HepG2 (cell line): ENCODE results near the gene IRS1. TPM values are rescaled to one million over a fixed set of nuclear protein-coding genes. Genes with fewer than 3 reads are reported as not detected.

Source experiments
- ATF7 ChIP-seq, 2 experiments: fragments of 450-650 bp in 1 of 2; sonication (generic) in 1 of 2; formaldehyde crosslinking in 1 of 2; IDR thresholded peaks; 2 replicates each; pipeline versions ENCODE4 v1.4.0 to v1.6.1; 2016 to 2020; ENCODE audit warnings: antibody characterized with exemption in 1 of 2, mild to moderate bottlenecking in 1 of 2, missing genetic modification reagents in 1 of 2
- FOXK1 ChIP-seq: sonication (generic); formaldehyde crosslinking; IDR thresholded peaks from 2 replicates; pipeline ENCODE4 v1.4.0; 2020; ENCODE audit warnings: low read depth, missing genetic modification reagents, borderline replicate concordance
- JUN ChIP-seq: sonication (generic); formaldehyde crosslinking; IDR thresholded peaks from 2 replicates; pipeline ENCODE4 v1.4.0; 2020; ENCODE audit warnings: mild to moderate bottlenecking, missing genetic modification reagents
- KAT2B ChIP-seq: fragments of 150-350 bp; IDR thresholded peaks from 2 replicates; pipeline ENCODE4 v1.6.1; 2014; ENCODE audit warnings: low read depth, low read length, borderline replicate concordance
- KLF13 ChIP-seq: sonication (generic); formaldehyde crosslinking; IDR thresholded peaks from 2 replicates; pipeline ENCODE4 v1.4.0; 2020; ENCODE audit warnings: mild to moderate bottlenecking, missing genetic modification reagents
- MTF1 ChIP-seq: sonication (generic); formaldehyde crosslinking; IDR thresholded peaks from 2 replicates; pipeline ENCODE4 v1.5.0; 2020; ENCODE audit warnings: missing genetic modification reagents
- NFE2L2 ChIP-seq: fragments of 150-350 bp; IDR thresholded peaks from 2 replicates; pipeline ENCODE4 v1.6.1; 2014; ENCODE audit warnings: low read length
- ONECUT2 ChIP-seq: sonication (generic); formaldehyde crosslinking; IDR thresholded peaks from 2 replicates; pipeline ENCODE4 v1.4.0; 2020; ENCODE audit warnings: missing genetic modification reagents
- SPEN ChIP-seq: sonication (generic); formaldehyde crosslinking; IDR thresholded peaks from 2 replicates; pipeline ENCODE4 v1.5.1; 2020; ENCODE audit warnings: low read depth, mild to moderate bottlenecking, missing genetic modification reagents
- ZNF225 ChIP-seq: sonication (generic); formaldehyde crosslinking; IDR thresholded peaks from 2 replicates; pipeline ENCODE4 v1.4.0; 2020; ENCODE audit warnings: mild to moderate bottlenecking, missing genetic modification reagents
- ZNF235 ChIP-seq: sonication (generic); formaldehyde crosslinking; IDR thresholded peaks from 2 replicates; pipeline ENCODE4 v1.8.1; 2023; ENCODE audit warnings: mild to moderate bottlenecking, missing genetic modification reagents, borderline replicate concordance
- ZNF263 ChIP-seq: sonication (generic); formaldehyde crosslinking; IDR thresholded peaks from 2 replicates; pipeline ENCODE4 v1.4.0; 2020; ENCODE audit warnings: missing genetic modification reagents
- ZNF282 ChIP-seq: fragments of 450-650 bp; IDR thresholded peaks from 2 replicates; pipeline ENCODE4 v1.6.1; 2018; ENCODE audit not compliant: partially characterized antibody
- ZNF331 ChIP-seq: sonication (generic); formaldehyde crosslinking; IDR thresholded peaks from 2 replicates; pipeline ENCODE4 v1.4.0; 2020; ENCODE audit warnings: missing genetic modification reagents
- ZNF557 ChIP-seq: sonication (generic); formaldehyde crosslinking; IDR thresholded peaks from 2 replicates; pipeline ENCODE4 v1.4.0; 2020; ENCODE audit warnings: missing genetic modification reagents
- ZNF879 ChIP-seq: sonication (generic); formaldehyde crosslinking; IDR thresholded peaks from 2 replicates; pipeline ENCODE4 v1.8.1; 2023; ENCODE audit warnings: missing genetic modification reagents
- polyA plus RNA-seq, 8 experiments: library from polyadenylated mRNA; depleted of rRNA in 3 of 8; stranded (reverse) in 7 of 8; unstranded in 1 of 8; fragments of >200 nt; fragmentation: Illumina TruSeq in 4 of 8; extraction: Trizol in 4 of 8; gene quantifications; 2 replicates each; pipeline versions ENCODE4 v1.2.1 to v1.2.3, GENCODE V29; 2011 to 2016; ENCODE audit warnings: low read depth in 4 of 8, missing spikeins in 1 of 8, mixed read lengths in 1 of 8; ENCODE audit not compliant: insufficient read depth in 1 of 8
- total RNA-seq, 5 experiments: library from RNA; depleted of rRNA; stranded (reverse); fragments of >200 nt; fragmentation: Illumina TruSeq; extraction: Trizol; gene quantifications; 2 replicates each; pipeline ENCODE4 v1.2.3, GENCODE V29; 2016; ENCODE audit warnings: low read depth in 1 of 5
- TF ChIP-seq, protein P1 (sequence below): IDR thresholded peaks from 2 replicates; pipeline ENCODE4 v1.4.0; 2020; ENCODE audit warnings: mild to moderate bottlenecking, missing genetic modification reagents
- TF ChIP-seq, protein P2 (sequence below): sonication (generic); formaldehyde crosslinking; IDR thresholded peaks from 2 replicates; pipeline ENCODE4 v1.4.0; 2020; ENCODE audit warnings: mild to moderate bottlenecking, missing genetic modification reagents
- TF ChIP-seq, protein P3 (sequence below): sonication (generic); formaldehyde crosslinking; IDR thresholded peaks from 2 replicates; pipeline ENCODE4 v1.5.1; 2020; ENCODE audit warnings: missing genetic modification reagents, mild to moderate bottlenecking, borderline replicate concordance
- TF ChIP-seq, protein P4 (sequence below): sonication (generic); formaldehyde crosslinking; IDR thresholded peaks from 2 replicates; pipeline ENCODE4 v1.8.1; 2022; ENCODE audit warnings: mild to moderate bottlenecking, missing genetic modification reagents
- TF ChIP-seq, protein P5 (sequence below): sonication (generic); formaldehyde crosslinking; conservative IDR thresholded peaks from 2 replicates; pipeline ENCODE4 v1.4.0; 2020; ENCODE audit warnings: missing genetic modification reagents

IRS1 gene
- total and polyA plus RNA-seq, 2 of the 13 experiments (the other 11 are each of a cell fraction or from before 2014, with no cell fraction given): 8.7 to 9.0 TPM

DNA sequence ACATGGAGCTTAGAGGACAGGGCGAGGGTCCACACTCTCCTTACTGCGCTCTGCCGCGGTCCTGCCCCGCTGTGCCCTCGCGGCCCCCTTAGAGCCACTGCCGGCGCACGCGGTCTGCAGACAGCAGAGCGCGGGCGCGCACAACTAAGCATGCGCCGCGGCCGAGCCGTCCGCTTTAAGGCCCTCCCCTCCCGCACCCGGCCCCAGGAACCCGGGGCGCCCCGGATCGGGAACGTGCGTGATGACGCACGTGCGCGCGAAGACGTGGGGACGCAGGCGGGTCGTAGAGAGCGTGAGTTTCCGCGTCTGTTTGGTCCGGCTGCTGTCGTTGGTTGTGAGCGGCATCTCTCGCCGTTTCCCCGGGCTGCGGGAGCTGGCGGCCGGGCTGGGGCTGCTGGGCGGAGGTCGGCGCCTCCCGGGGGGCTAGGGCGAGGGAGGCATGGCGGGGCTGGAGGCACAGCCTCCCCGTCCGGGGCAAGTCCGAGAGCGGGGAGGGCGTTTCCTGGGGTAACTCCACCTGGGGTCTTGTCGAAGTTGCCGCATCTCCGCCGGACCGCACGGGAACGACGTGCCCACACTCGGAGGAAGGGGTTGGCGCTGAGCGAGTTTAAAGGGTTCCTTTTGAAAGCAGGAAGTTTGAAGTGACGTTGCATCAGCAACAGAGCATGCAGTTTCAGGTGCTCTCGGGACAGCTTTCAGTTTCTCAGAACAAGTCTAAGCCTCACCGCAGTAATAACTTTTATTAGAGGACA is 36.4 kb upstream of the IRS1 start, which contains the start of gene RHBDD1 (continued):
- TF ChIP-seq, protein P1, sequence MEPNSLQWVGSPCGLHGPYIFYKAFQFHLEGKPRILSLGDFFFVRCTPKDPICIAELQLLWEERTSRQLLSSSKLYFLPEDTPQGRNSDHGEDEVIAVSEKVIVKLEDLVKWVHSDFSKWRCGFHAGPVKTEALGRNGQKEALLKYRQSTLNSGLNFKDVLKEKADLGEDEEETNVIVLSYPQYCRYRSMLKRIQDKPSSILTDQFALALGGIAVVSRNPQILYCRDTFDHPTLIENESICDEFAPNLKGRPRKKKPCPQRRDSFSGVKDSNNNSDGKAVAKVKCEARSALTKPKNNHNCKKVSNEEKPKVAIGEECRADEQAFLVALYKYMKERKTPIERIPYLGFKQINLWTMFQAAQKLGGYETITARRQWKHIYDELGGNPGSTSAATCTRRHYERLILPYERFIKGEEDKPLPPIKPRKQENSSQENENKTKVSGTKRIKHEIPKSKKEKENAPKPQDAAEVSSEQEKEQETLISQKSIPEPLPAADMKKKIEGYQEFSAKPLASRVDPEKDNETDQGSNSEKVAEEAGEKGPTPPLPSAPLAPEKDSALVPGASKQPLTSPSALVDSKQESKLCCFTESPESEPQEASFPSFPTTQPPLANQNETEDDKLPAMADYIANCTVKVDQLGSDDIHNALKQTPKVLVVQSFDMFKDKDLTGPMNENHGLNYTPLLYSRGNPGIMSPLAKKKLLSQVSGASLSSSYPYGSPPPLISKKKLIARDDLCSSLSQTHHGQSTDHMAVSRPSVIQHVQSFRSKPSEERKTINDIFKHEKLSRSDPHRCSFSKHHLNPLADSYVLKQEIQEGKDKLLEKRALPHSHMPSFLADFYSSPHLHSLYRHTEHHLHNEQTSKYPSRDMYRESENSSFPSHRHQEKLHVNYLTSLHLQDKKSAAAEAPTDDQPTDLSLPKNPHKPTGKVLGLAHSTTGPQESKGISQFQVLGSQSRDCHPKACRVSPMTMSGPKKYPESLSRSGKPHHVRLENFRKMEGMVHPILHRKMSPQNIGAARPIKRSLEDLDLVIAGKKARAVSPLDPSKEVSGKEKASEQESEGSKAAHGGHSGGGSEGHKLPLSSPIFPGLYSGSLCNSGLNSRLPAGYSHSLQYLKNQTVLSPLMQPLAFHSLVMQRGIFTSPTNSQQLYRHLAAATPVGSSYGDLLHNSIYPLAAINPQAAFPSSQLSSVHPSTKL: peak; percentile 44; the same call in 1 of the 2 replicates
- TF ChIP-seq ZNF331 (peak; percentile 11; the same call in 1 of the 2 replicates), JUN (CRISPR knock-in tag) (peak; percentile 52; the same call in 1 of the 2 replicates), ZNF879 (CRISPR knock-in tag) (peak; percentile 72; the same call in 1 of the 2 replicates), ZNF225 (CRISPR knock-in tag) (peak; percentile 79; the same call in 1 of the 2 replicates), KLF13 (CRISPR knock-in tag) (no peak), MTF1 (no peak), ONECUT2 (CRISPR knock-in tag) (no peak), KAT2B (no peak), ATF7 (IDR thresholded peaks at IDR 0.05) (no peak), ATF7 (CRISPR knock-in tag; IDR thresholded peaks at IDR 0.05) (peak; percentile 75), ZNF235 (CRISPR knock-in tag) (peak; percentile 60; the same call in 1 of the 2 replicates), SPEN (CRISPR knock-in tag) (peak; percentile 91), ZNF557 (no peak), ZNF263 (CRISPR knock-in tag) (no peak), NFE2L2 (no peak), ZNF282 (no peak), FOXK1 (CRISPR knock-in tag) (no peak)
- TF ChIP-seq, protein P2, sequence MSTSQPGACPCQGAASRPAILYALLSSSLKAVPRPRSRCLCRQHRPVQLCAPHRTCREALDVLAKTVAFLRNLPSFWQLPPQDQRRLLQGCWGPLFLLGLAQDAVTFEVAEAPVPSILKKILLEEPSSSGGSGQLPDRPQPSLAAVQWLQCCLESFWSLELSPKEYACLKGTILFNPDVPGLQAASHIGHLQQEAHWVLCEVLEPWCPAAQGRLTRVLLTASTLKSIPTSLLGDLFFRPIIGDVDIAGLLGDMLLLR: peak; percentile 84
- TF ChIP-seq, protein P3, sequence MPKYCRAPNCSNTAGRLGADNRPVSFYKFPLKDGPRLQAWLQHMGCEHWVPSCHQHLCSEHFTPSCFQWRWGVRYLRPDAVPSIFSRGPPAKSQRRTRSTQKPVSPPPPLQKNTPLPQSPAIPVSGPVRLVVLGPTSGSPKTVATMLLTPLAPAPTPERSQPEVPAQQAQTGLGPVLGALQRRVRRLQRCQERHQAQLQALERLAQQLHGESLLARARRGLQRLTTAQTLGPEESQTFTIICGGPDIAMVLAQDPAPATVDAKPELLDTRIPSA (CRISPR knock-in tag): 0 out of 2 replicates have a peak, but pooled peaks have one; percentile 85
- TF ChIP-seq, protein P4, sequence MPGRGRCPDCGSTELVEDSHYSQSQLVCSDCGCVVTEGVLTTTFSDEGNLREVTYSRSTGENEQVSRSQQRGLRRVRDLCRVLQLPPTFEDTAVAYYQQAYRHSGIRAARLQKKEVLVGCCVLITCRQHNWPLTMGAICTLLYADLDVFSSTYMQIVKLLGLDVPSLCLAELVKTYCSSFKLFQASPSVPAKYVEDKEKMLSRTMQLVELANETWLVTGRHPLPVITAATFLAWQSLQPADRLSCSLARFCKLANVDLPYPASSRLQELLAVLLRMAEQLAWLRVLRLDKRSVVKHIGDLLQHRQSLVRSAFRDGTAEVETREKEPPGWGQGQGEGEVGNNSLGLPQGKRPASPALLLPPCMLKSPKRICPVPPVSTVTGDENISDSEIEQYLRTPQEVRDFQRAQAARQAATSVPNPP (CRISPR knock-in tag): no peak
- TF ChIP-seq, protein P5, sequence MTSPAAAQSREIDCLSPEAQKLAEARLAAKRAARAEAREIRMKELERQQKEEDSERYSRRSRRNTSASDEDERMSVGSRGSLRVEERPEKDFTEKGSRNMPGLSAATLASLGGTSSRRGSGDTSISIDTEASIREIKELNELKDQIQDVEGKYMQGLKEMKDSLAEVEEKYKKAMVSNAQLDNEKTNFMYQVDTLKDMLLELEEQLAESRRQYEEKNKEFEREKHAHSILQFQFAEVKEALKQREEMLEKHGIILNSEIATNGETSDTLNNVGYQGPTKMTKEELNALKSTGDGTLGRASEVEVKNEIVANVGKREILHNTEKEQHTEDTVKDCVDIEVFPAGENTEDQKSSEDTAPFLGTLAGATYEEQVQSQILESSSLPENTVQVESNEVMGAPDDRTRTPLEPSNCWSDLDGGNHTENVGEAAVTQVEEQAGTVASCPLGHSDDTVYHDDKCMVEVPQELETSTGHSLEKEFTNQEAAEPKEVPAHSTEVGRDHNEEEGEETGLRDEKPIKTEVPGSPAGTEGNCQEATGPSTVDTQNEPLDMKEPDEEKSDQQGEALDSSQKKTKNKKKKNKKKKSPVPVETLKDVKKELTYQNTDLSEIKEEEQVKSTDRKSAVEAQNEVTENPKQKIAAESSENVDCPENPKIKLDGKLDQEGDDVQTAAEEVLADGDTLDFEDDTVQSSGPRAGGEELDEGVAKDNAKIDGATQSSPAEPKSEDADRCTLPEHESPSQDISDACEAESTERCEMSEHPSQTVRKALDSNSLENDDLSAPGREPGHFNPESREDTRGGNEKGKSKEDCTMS (CRISPR knock-in tag): no peak
